ENCODE data around the gene CADPS. TPM values are rescaled to one million over a fixed set of nuclear protein-coding genes. Genes with fewer than 3 reads are reported as not detected.

Gene CADPS
- total RNA-seq, 2 experiments from 2014 or later, result 61.3 to 68.6 TPM

- no peak overlapping the region for H3K27ac ChIP-seq (ENCODE audit: low read depth, low read length, poor library complexity, severe bottlenecking)
- no peaks in the 10 kb centered on the region for H4K20me1 ChIP-seq (ENCODE audit: insufficient read depth, low read length)
- H2AFZ ChIP-seq (ENCODE audit: low read length), result no peak overlapping the region
- POLR2A ChIA-PET, result interaction anchor here (0.7 to 1.4 kb wide), 2 partner anchors 15 to 164 kb away, joined by 3 to 4 read pairs; no protein-coding TSS in a partner anchor
- no peaks in the 10 kb centered on the region for H3K4me1 ChIP-seq (ENCODE audit: insufficient read depth, low read length, poor library complexity, severe bottlenecking)
- H3K9me3 ChIP-seq (ENCODE audit: low read length), result no peaks in the 10 kb centered on the region
- CTCF ChIA-PET (ENCODE audit: unreplicated experiment), result no interaction called here
- H3K4me3 ChIP-seq (ENCODE audit: low read depth, low read length, poor library complexity, severe bottlenecking), result no peak overlapping the region
- H3K36me3 ChIP-seq (ENCODE audit: insufficient read depth, low read length), result no peaks in the 10 kb centered on the region
- H3K79me2 ChIP-seq (ENCODE audit: insufficient read depth, low read depth, low read length), result no peaks in the 10 kb centered on the region
- no peaks in the 10 kb centered on the region for H3K9me2 ChIP-seq (ENCODE audit: insufficient read depth, low read length)
- TF ChIP-seq EZH2phosphoT487 (IDR thresholded peaks at IDR 0.05; ENCODE audit: borderline replicate concordance, low read depth, low read length), result no peak
- no peak for TF ChIP-seq CTCF (conservative IDR thresholded peaks at IDR 0.05; ENCODE audit: low read length)
- peak; percentile 23 for DNase-seq (ENCODE audit: low spot score)
- intact Hi-C loops (cut with micrococcal nuclease; ENCODE audit: unreplicated experiment), result no loop called here
- no peak overlapping the region for H3K4me2 ChIP-seq (ENCODE audit: low read length)
- no TSS peak for BruUV-seq (replicated peaks)
Observed at GRCh38 chr3:62888180-62888579, 13.0 kb upstream of the CADPS start.

DNA sequence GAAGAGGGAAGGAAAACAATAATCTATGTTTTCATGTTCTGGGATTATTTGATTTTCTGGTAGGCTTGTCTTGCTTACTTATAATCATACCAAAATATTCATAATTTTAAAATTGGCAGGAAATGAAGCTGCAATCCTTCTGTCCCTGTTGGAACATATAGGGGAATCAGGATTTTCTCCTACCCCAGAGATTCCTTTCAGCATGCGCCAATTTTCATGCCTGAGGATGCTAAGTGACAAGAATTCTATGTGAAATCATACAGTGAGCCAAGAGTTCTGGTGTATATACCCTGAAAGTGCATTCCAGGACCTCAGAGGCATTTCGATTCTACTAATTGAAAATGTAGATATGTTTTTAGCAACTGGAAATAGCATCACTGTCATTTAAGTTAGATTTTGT, 9.9 kb upstream of the CADPS start:
- ChIA-PET CTCF (ENCODE audit: unreplicated experiment) (no interaction called here), POLR2A (interaction anchor here (0.7 to 0.8 kb wide), 2 partner anchors 173 to 280 kb away, joined by 3 to 4 read pairs; no protein-coding TSS in a partner anchor)
- no peak overlapping the region for H3K4me3 ChIP-seq (ENCODE audit: low read depth, low read length, poor library complexity, severe bottlenecking)
- DNase-seq (ENCODE audit: low spot score), result no peak
- H3K9me3 ChIP-seq (ENCODE audit: low read length), result no peaks in the 10 kb centered on the region
- intact Hi-C loops (cut with micrococcal nuclease; ENCODE audit: unreplicated experiment), result no loop called here
- no peaks in the 10 kb centered on the region for H4K20me1 ChIP-seq (ENCODE audit: insufficient read depth, low read length)
- no peaks in the 10 kb centered on the region for H3K4me1 ChIP-seq (ENCODE audit: insufficient read depth, low read length, poor library complexity, severe bottlenecking)
- no peaks in the 10 kb centered on the region for H3K36me3 ChIP-seq (ENCODE audit: insufficient read depth, low read length)
- no peaks in the 10 kb centered on the region for H3K79me2 ChIP-seq (ENCODE audit: insufficient read depth, low read depth, low read length)
- no peak overlapping the region for H3K27ac ChIP-seq (ENCODE audit: low read depth, low read length, poor library complexity, severe bottlenecking)
- BruUV-seq (replicated peaks), result no TSS peak
- H3K9me2 ChIP-seq (ENCODE audit: insufficient read depth, low read length), result no peaks in the 10 kb centered on the region
- TF ChIP-seq EZH2phosphoT487 (IDR thresholded peaks at IDR 0.05; ENCODE audit: borderline replicate concordance, low read depth, low read length), result no peak
- no peak for TF ChIP-seq CTCF (conservative IDR thresholded peaks at IDR 0.05; ENCODE audit: low read length)
- no peak overlapping the region for H3K4me2 ChIP-seq (ENCODE audit: low read length)
- H2AFZ ChIP-seq (ENCODE audit: low read length), result no peak overlapping the region

DNA sequence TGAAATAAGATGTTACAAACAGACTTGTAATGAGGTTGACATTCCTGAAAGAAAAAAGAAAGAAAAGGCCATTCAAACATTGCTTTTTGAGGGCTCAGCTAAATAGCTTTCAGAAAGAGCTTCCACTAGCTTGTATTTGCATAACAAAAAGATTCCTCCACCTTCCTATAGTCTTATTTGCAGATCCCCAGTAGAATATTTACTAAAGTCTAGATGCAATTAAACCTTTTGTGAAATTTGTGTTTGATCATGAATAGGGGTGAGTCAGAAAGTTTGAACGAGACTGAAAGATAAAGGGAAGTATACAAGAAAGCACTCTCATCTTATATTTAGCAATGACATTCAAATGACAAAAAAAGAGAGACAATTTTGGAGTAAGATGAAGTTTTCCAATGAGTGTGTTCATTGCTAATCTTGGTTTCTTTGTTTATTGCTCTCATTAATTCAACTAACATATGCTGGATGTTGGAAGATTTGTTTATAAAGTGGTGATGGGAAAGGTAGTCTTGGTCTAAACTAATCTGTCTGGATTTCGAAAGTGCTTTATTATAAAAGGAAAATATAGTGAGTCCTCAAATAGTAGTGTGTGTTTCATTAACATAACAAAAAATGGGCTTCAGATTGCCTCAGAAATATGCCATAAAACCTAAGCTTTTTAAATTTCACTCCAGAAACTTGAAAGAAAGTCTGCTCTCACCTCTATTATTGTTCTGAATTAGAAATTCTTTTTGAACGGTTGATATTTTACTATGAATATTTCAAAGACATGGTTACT, 9.1 kb upstream of the CADPS start:
- no TSS peak for BruUV-seq (replicated peaks)
- intact Hi-C loops (cut with micrococcal nuclease; ENCODE audit: unreplicated experiment), result no loop called here
- DNase-seq (ENCODE audit: low spot score), result no peak
- Histone ChIP-seq H3K9me3 (ENCODE audit: low read length) (no peaks in the 10 kb centered on the region), H3K27ac (ENCODE audit: low read depth, low read length, poor library complexity, severe bottlenecking) (no peak overlapping the region), H3K4me2 (ENCODE audit: low read length) (no peak overlapping the region), H3K4me3 (ENCODE audit: low read depth, low read length, poor library complexity, severe bottlenecking) (no peak overlapping the region), H3K79me2 (ENCODE audit: insufficient read depth, low read depth, low read length) (no peaks in the 10 kb centered on the region), H3K36me3 (ENCODE audit: insufficient read depth, low read length) (no peaks in the 10 kb centered on the region), H3K9me2 (ENCODE audit: insufficient read depth, low read length) (no peaks in the 10 kb centered on the region), H4K20me1 (ENCODE audit: insufficient read depth, low read length) (no peaks in the 10 kb centered on the region), H3K4me1 (ENCODE audit: insufficient read depth, low read length, poor library complexity, severe bottlenecking) (no peaks in the 10 kb centered on the region), H2AFZ (ENCODE audit: low read length) (no peak overlapping the region)
- ChIA-PET POLR2A (interaction anchor here (0.7 to 1.2 kb wide), 6 partner anchors 11 to 49 kb away, joined by 3 to 5 read pairs (median 3); no protein-coding TSS in a partner anchor), CTCF (ENCODE audit: unreplicated experiment) (no interaction called here)
- no peak for TF ChIP-seq EZH2phosphoT487 (IDR thresholded peaks at IDR 0.05; ENCODE audit: borderline replicate concordance, low read depth, low read length)
- no peak for TF ChIP-seq CTCF (conservative IDR thresholded peaks at IDR 0.05; ENCODE audit: low read length)

All from OCI-LY7 (cell line).